Activated CD4-positive, alpha-beta T cell treated with anti-CD3 and anti-CD28 coated beads, Interleukin-2, amount 10 ng/mL, durations not matched to agents 7 days and 5 days (primary cell): ENCODE measurements around the gene FAM25A. TPM values are rescaled to one million over a fixed set of nuclear protein-coding genes. Genes with fewer than 3 reads are reported as not detected.
"Not testable (repeated sequence)": the region's sequence is repeated elsewhere in the genome, so short reads cannot be mapped to it uniquely, and the experiment has no call there.

Experiments
- CTCF ChIA-PET: fragments of 350-600 bp; sonication (Branson Sonifier 250); formaldehyde crosslinking; loops from one replicate; lab custom pipeline; 2021; ENCODE audit warnings: antibody characterized with exemption; lab: Charles Lee
- POLR2A ChIA-PET: fragments of 350-600 bp; sonication (Branson Sonifier 250); formaldehyde crosslinking; loops from one replicate; lab custom pipeline; 2021; ENCODE audit warnings: antibody characterized with exemption; lab: Charles Lee
- DNase-seq: peaks from one replicate; pipeline ENCODE4 v3.0.0-alpha.2; 2020
- H3K27ac Mint-ChIP-seq: one replicate; pipeline ENCODE4 v1.8.0; 2021; ENCODE audit warnings: mild to moderate bottlenecking, moderate library complexity, mixed read lengths
- H3K27me3 Mint-ChIP-seq: one replicate; pipeline ENCODE4 v1.8.0; 2021; ENCODE audit warnings: mixed read lengths
- H3K36me3 Mint-ChIP-seq: one replicate; pipeline ENCODE4 v1.8.0; 2021; ENCODE audit warnings: low read depth, mixed read lengths
- H3K4me1 Mint-ChIP-seq: one replicate; pipeline ENCODE4 v1.8.0; 2021; ENCODE audit warnings: mixed read lengths
- H3K4me3 Mint-ChIP-seq: one replicate; pipeline ENCODE4 v1.8.0; 2021; ENCODE audit warnings: mild to moderate bottlenecking, moderate library complexity, mixed read lengths
- H3K9me3 Mint-ChIP-seq: one replicate; pipeline ENCODE4 v1.8.0; 2021; ENCODE audit warnings: mixed read lengths
- total RNA-seq, 2 experiments: library from RNA; stranded (reverse); gene quantifications; one replicate each; pipeline ENCODE4 v1.2.3, GENCODE V29; 2021

Gene FAM25A
- total RNA-seq, 2 experiments from 2014 or later = not detected

DNA sequence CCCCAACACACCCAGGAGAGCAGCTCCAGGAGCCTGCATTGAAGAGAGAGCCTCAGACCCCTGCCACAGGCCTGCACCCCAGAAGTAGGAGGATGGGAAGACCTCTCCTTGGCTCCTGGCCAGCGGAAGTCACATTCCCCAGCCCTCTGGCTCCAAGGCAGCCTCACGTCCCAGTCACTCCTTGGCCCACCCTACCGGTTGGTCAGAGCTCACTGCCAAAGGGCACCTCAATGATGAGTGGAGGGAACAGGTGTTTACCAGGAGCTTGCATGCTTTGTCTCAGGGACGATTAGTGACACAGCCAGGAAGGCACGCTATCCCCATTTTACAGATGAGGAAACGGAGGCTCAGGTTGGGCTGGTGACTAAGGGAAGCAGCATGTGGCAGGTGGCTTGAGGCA lies 1.0 kb upstream of the FAM25A start:
- H3K36me3 Mint-ChIP-seq, H3K27me3 Mint-ChIP-seq, POLR2A ChIA-PET, H3K4me1 Mint-ChIP-seq, H3K27ac Mint-ChIP-seq, H3K9me3 Mint-ChIP-seq, CTCF ChIA-PET, DNase-seq, H3K4me3 Mint-ChIP-seq: not testable (repeated sequence)

GRCh38 chr10:87019504-87019903 lies 590 bp upstream of the FAM25A start:
- H3K4me1 Mint-ChIP-seq, H3K27me3 Mint-ChIP-seq: not testable (repeated sequence)

GRCh38 chr10:87025285-87025958 lies 5.3 kb downstream of the FAM25A start:
- DNase-seq, H3K36me3 Mint-ChIP-seq, POLR2A ChIA-PET, H3K27me3 Mint-ChIP-seq, H3K9me3 Mint-ChIP-seq, H3K4me3 Mint-ChIP-seq, H3K4me1 Mint-ChIP-seq: not testable (repeated sequence)
- peak overlapping the region; percentile 52 for H3K27ac Mint-ChIP-seq
- CTCF ChIA-PET = interaction anchor here (0.6 kb wide), 2 partner anchors 22 to 354 kb away, joined by 3 read pairs; no protein-coding TSS in a partner anchor

More at GRCh38 chr10:87019504-87019903, 590 bp upstream of the FAM25A start:
- DNase-seq, H3K9me3 Mint-ChIP-seq, H3K4me3 Mint-ChIP-seq, H3K36me3 Mint-ChIP-seq, CTCF ChIA-PET, POLR2A ChIA-PET, H3K27ac Mint-ChIP-seq: not testable (repeated sequence)

DNA sequence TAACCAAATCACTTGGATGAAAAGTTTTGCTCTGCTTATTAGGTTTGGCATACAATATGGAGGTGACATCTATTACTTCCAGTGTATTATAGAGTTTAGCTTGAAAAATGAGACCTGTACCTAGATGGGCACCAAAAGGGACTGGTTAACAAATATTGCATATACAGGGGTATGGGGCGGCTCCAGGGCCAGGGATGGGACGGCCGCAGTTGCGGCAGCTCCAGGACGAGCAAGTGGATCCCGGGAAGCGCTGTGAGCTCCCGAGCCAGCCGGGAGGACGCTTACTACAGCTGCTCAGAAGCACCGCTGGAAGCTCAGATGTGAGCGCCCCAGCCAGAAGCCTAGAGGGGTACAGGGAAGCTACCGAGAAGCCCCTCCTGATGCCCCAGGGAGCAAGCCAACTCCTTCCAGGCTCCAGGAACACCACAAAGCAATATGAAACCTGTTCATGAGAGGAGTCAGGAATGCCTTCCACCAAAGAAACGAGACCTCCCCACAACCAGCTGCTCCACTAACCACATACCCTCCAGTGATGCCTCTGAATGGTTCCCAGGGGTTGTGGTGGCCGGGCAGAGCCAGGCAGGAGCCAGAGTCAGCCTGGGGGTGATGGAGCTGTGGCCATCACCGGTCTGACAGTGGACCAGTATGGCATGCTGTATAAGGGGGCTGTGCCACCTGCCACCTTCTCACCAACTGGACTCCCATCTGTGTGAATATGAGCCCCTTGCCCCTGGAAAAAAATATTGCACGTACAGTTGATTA lies 6.8 kb downstream of the FAM25A start:
- CTCF ChIA-PET, POLR2A ChIA-PET, H3K9me3 Mint-ChIP-seq, H3K4me3 Mint-ChIP-seq, DNase-seq, H3K36me3 Mint-ChIP-seq, H3K27me3 Mint-ChIP-seq, H3K4me1 Mint-ChIP-seq: not testable (repeated sequence)
- peak overlapping the region; percentile 69 for H3K27ac Mint-ChIP-seq

DNA sequence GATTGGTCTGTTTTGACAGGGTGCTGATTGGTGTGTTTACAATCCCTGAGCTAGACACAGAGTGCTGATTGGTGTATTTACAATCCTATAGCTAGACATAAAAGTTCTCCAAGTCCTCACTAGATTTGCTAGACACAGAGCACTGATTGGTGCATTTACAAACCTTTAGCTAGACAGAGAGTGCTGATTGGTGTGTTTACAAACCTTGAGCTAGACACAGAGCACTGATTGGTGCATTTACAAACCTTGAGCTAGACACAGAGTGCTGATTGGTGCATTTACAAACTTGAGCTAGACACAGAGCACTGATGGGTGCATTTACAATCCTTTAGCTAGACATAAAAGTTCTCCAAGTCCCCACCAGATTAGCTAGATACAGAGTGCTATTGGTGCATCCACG lies 10.3 kb downstream of the FAM25A start:
- CTCF ChIA-PET = interaction anchor here (1.6 kb wide), 1 partner anchor 14 kb away, joined by 3 read pairs; no protein-coding TSS in a partner anchor
- H3K27ac Mint-ChIP-seq, DNase-seq, H3K4me3 Mint-ChIP-seq, H3K4me1 Mint-ChIP-seq, H3K36me3 Mint-ChIP-seq, H3K9me3 Mint-ChIP-seq, POLR2A ChIA-PET: not testable (repeated sequence)
- peaks cover 23% of the 10 kb centered on the region for H3K27me3 Mint-ChIP-seq

DNA sequence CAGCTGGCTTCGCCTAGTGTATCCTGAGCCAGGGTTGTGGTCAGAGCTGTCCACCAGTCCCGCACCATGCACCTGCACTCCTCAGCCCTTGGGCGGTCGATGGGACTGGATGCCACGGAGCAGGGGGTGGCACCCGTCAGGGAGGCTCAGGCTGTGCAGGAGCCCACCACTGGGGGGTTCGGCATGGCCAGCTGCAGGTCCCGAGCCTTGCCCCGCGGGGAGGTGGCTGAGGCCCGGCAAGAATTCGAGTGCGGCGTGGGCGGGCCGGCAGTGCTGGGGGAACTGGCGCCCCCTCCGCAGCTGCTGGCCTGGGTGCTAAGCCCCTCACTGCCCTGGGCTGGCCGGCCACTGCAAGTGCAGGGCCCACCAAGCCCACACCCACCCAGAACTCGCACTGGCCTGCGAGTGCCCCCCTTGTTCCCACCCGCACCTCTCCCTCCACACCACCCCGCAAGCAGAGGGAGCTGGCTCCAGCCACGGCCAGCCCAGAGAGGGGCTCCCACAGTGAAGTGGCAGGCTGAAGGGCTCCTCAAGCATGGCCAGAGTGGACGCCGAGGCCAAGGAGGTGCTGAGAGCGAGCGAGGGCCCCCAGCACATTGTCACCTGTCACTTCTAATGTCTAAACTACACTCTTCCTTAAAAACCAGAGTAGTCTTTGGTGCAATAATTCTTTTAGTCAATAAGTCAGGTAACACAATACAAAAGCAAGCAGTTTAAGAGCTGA lies 11.0 kb downstream of the FAM25A start:
- Mint-ChIP-seq H3K27ac (no peak overlapping the region), H3K4me3 (no peak overlapping the region), H3K27me3 (peaks cover 23% of the 10 kb centered on the region), H3K9me3 (no peaks in the 10 kb centered on the region), H3K36me3 (no peaks in the 10 kb centered on the region), H3K4me1 (no peaks in the 10 kb centered on the region)
- ChIA-PET POLR2A (no interaction called here), CTCF (interaction anchor here (1.6 kb wide), 1 partner anchor 14 kb away, joined by 3 read pairs; no protein-coding TSS in a partner anchor)
- no peak for DNase-seq

DNA sequence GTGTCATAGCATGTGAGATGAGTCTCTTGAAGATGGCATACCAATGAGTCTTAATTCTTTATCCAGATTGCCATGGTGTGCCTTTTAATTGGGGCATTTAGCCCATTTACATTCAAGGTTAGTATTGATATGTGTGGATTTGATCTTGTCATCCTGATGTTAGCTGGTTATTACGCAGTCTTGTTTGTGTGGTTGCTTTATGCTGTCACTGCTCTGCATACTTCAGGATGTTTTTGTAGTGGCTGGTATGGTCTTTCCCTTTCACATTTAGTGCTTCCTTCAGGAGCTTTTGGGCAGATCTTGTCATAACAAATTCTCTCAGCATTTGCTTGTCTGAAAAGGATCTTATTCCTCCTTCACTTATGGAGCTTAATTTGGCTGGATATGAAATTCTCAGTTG lies 16.5 kb downstream of the FAM25A start:
- Mint-ChIP-seq H3K4me3 (no peak overlapping the region), H3K27me3 (peaks cover 25% of the 10 kb centered on the region), H3K27ac (no peak overlapping the region), H3K4me1 (no peaks in the 10 kb centered on the region), H3K36me3 (no peaks in the 10 kb centered on the region), H3K9me3 (no peaks in the 10 kb centered on the region)
- DNase-seq = no peak
- POLR2A ChIA-PET = no interaction called here
- CTCF ChIA-PET = interaction anchor here (0.7 kb wide), 1 partner anchor 56 kb away, joined by 3 read pairs; no protein-coding TSS in a partner anchor

- H3K4me1 Mint-ChIP-seq = no peaks in the 10 kb centered on the region
- DNase-seq = no peak
- no peaks in the 10 kb centered on the region for H3K9me3 Mint-ChIP-seq
- ChIA-PET POLR2A (no interaction called here), CTCF (no interaction called here)
- H3K27me3 Mint-ChIP-seq = peaks cover 15% of the 10 kb centered on the region
- H3K27ac Mint-ChIP-seq = no peak overlapping the region
- H3K4me3 Mint-ChIP-seq = no peak overlapping the region
- H3K36me3 Mint-ChIP-seq = peaks cover 5% of the 10 kb centered on the region
Observed at GRCh38 chr10:87038286-87038717, 18.2 kb downstream of the FAM25A start.

- no peak overlapping the region for H3K27ac Mint-ChIP-seq
- H3K36me3 Mint-ChIP-seq = peaks cover 5% of the 10 kb centered on the region
- H3K4me1 Mint-ChIP-seq = no peaks in the 10 kb centered on the region
- no peaks in the 10 kb centered on the region for H3K9me3 Mint-ChIP-seq
- ChIA-PET CTCF (no interaction called here), POLR2A (no interaction called here)
- no peak for DNase-seq
- H3K4me3 Mint-ChIP-seq = no peak overlapping the region
- H3K27me3 Mint-ChIP-seq = peaks cover 12% of the 10 kb centered on the region
Observed at GRCh38 chr10:87038786-87039185, 18.7 kb downstream of the FAM25A start.

GRCh38 chr10:87043579-87043978 lies 23.5 kb downstream of the FAM25A start:
- H3K27ac Mint-ChIP-seq, CTCF ChIA-PET, POLR2A ChIA-PET, H3K9me3 Mint-ChIP-seq, H3K27me3 Mint-ChIP-seq, H3K4me1 Mint-ChIP-seq, DNase-seq, H3K4me3 Mint-ChIP-seq: not testable (repeated sequence)
- H3K36me3 Mint-ChIP-seq = peaks cover 16% of the 10 kb centered on the region

GRCh38 chr10:87045434-87045938 lies 25.4 kb downstream of the FAM25A start:
- H3K4me1 Mint-ChIP-seq = no peaks in the 10 kb centered on the region
- ChIA-PET CTCF (interaction anchor here (1.2 to 1.7 kb wide), 2 partner anchors 8 to 15 kb away, joined by 3 to 4 read pairs; no protein-coding TSS in a partner anchor), POLR2A (no interaction called here)
- H3K4me3 Mint-ChIP-seq = no peak overlapping the region
- peak overlapping the region; percentile 60 for H3K27ac Mint-ChIP-seq
- H3K9me3 Mint-ChIP-seq = no peaks in the 10 kb centered on the region
- peaks cover 26% of the 10 kb centered on the region for H3K36me3 Mint-ChIP-seq
- no peaks in the 10 kb centered on the region for H3K27me3 Mint-ChIP-seq
- DNase-seq = no peak

- no peaks in the 10 kb centered on the region for H3K4me1 Mint-ChIP-seq
- POLR2A ChIA-PET = no interaction called here
- H3K27ac Mint-ChIP-seq = no peak overlapping the region
- CTCF ChIA-PET = interaction anchor here (1.3 to 2.0 kb wide), 2 partner anchors 8 to 13 kb away, joined by 4 to 5 read pairs; no protein-coding TSS in a partner anchor
- no peaks in the 10 kb centered on the region for H3K9me3 Mint-ChIP-seq
- H3K27me3 Mint-ChIP-seq = no peaks in the 10 kb centered on the region
- peaks cover 38% of the 10 kb centered on the region for H3K36me3 Mint-ChIP-seq
- no peak overlapping the region for H3K4me3 Mint-ChIP-seq
- no peak for DNase-seq
Observed at GRCh38 chr10:87053111-87053510, 33.0 kb downstream of the FAM25A start.
